ENCODE data around the gene NOG. TPM values are rescaled to one million over a fixed set of nuclear protein-coding genes. Genes with fewer than 3 reads are reported as not detected.

Gene NOG
- total RNA-seq, 4 donors from 2014 or later, result 0.30 to 1.0 TPM; not detected in 2

- no peak overlapping the region for H3K4me3 ChIP-seq
- H3K4me1 ChIP-seq, result peaks cover 5% of the 10 kb centered on the region
- H3K36me3 ChIP-seq, result no peaks in the 10 kb centered on the region
- no peak for DNase-seq (ENCODE audit: low spot score in 2 of 2)
- H3K9me3 ChIP-seq, result no peaks in the 10 kb centered on the region
- TF ChIP-seq POLR2A (IDR thresholded peaks at IDR 0.05) (no peak), EP300 (IDR thresholded peaks at IDR 0.05) (no peak), CTCF (IDR thresholded peaks at IDR 0.05) (no peak), POLR2AphosphoS5 (IDR thresholded peaks at IDR 0.05) (no peak)
- WGBS, result 72% methylated on average over 8 of the region's 8 CpGs
- H3K27me3 ChIP-seq, result peaks cover 63% of the 10 kb centered on the region
- no peak overlapping the region for H3K27ac ChIP-seq
Measured at GRCh38 chr17:56602292-56603130, 9.0 kb downstream of the NOG start.

- H3K9me3 ChIP-seq, result no peaks in the 10 kb centered on the region
- no peak for TF ChIP-seq POLR2AphosphoS5 (IDR thresholded peaks at IDR 0.05)
- no peak for TF ChIP-seq EP300 (IDR thresholded peaks at IDR 0.05)
- TF ChIP-seq POLR2A (IDR thresholded peaks at IDR 0.05), result no peak
- no peak for TF ChIP-seq CTCF (IDR thresholded peaks at IDR 0.05)
- no peak overlapping the region for H3K4me3 ChIP-seq
- DNase-seq (ENCODE audit: low spot score in 2 of 2), result no peak
- H3K27ac ChIP-seq, result no peak overlapping the region
- peaks cover 56% of the 10 kb centered on the region for H3K27me3 ChIP-seq
- WGBS, result 83% methylated on average over 7 of the region's 7 CpGs
- H3K36me3 ChIP-seq, result no peaks in the 10 kb centered on the region
- no peaks in the 10 kb centered on the region for H3K4me1 ChIP-seq
Measured at GRCh38 chr17:56603486-56604238, 10.2 kb downstream of the NOG start.

GRCh38 chr17:56604691-56605290 lies 11.3 kb downstream of the NOG start:
- DNase-seq (ENCODE audit: low spot score in 2 of 2), result no peak
- Histone ChIP-seq H3K27ac (no peak overlapping the region), H3K9me3 (no peaks in the 10 kb centered on the region), H3K36me3 (no peaks in the 10 kb centered on the region), H3K27me3 (peaks cover 45% of the 10 kb centered on the region), H3K4me1 (no peaks in the 10 kb centered on the region), H3K4me3 (no peak overlapping the region)
- TF ChIP-seq CTCF (IDR thresholded peaks at IDR 0.05) (no peak), POLR2A (IDR thresholded peaks at IDR 0.05) (no peak), EP300 (IDR thresholded peaks at IDR 0.05) (no peak), POLR2AphosphoS5 (IDR thresholded peaks at IDR 0.05) (no peak)
- WGBS, result 50% methylated on average over 1 of the region's 1 CpG

GRCh38 chr17:56608944-56609343 lies 15.4 kb downstream of the NOG start:
- DNase-seq (ENCODE audit: low spot score in 2 of 2), result no peak
- Histone ChIP-seq H3K4me1 (no peaks in the 10 kb centered on the region), H3K9me3 (no peaks in the 10 kb centered on the region), H3K27ac (no peak overlapping the region), H3K27me3 (peaks cover 8% of the 10 kb centered on the region), H3K4me3 (no peak overlapping the region), H3K36me3 (no peaks in the 10 kb centered on the region)
- TF ChIP-seq CTCF (IDR thresholded peaks at IDR 0.05), result no peak
- no peak for TF ChIP-seq EP300 (IDR thresholded peaks at IDR 0.05)
- TF ChIP-seq POLR2A (IDR thresholded peaks at IDR 0.05), result no peak
- TF ChIP-seq POLR2AphosphoS5 (IDR thresholded peaks at IDR 0.05), result no peak
- 89% methylated on average over 4 of the region's 4 CpGs for WGBS

- 89% methylated on average over 3 of the region's 3 CpGs for WGBS
- no peaks in the 10 kb centered on the region for H3K36me3 ChIP-seq
- H3K4me1 ChIP-seq, result no peaks in the 10 kb centered on the region
- DNase-seq (ENCODE audit: low spot score in 2 of 2), result no peak
- no peaks in the 10 kb centered on the region for H3K9me3 ChIP-seq
- TF ChIP-seq EP300 (IDR thresholded peaks at IDR 0.05), result no peak
- TF ChIP-seq CTCF (IDR thresholded peaks at IDR 0.05), result no peak
- no peak for TF ChIP-seq POLR2A (IDR thresholded peaks at IDR 0.05)
- TF ChIP-seq POLR2AphosphoS5 (IDR thresholded peaks at IDR 0.05), result no peak
- peaks cover 8% of the 10 kb centered on the region for H3K27me3 ChIP-seq
- no peak overlapping the region for H3K27ac ChIP-seq
- H3K4me3 ChIP-seq, result no peak overlapping the region
Measured at GRCh38 chr17:56610321-56610720, 16.8 kb downstream of the NOG start.

Data from suprapubic skin (tissue), 4 donors.